CD14-positive monocyte (primary cell): ENCODE results near the gene PLCG1. TPM values are rescaled to one million over a fixed set of nuclear protein-coding genes. Genes with fewer than 3 reads are reported as not detected.

Experiments used
- DNase-seq, 3 donors: peaks; one replicate each; pipeline ENCODE4 v3.0.0-alpha.2; 2011 to 2022
- H2AFZ ChIP-seq: 2 replicates; pipeline ENCODE4 v1.6.0; 2012; ENCODE audit warnings: mild to moderate bottlenecking, low read depth, low read length, inconsistent platforms; ENCODE audit not compliant: insufficient read depth, poor library complexity, severe bottlenecking
- H3K27ac ChIP-seq, 2 donors: 1 replicate in 1 of 2; 2 replicates in 1 of 2; pipeline ENCODE4 v1.5.1; 2012 to 2013; ENCODE audit warnings: low read length in 2 of 2, control low read depth in 1 of 2, inconsistent platforms in 1 of 2, low read depth in 1 of 2, mild to moderate bottlenecking in 1 of 2
- H3K27me3 ChIP-seq, 2 donors: one replicate each; pipeline versions ENCODE4 v1.6.0 to v1.6.1; 2011 to 2013; ENCODE audit warnings: low read length in 2 of 2; ENCODE audit not compliant: control insufficient read depth in 2 of 2, insufficient read depth in 2 of 2
- H3K36me3 ChIP-seq, 2 donors: replicated peaks in 1 of 2; 1 replicate in 1 of 2; 2 replicates in 1 of 2; pipeline versions ENCODE4 v1.5.1 to v1.6.1; 2012 to 2013; ENCODE audit warnings: low read length in 2 of 2, control low read depth in 1 of 2, inconsistent platforms in 1 of 2, mild to moderate bottlenecking in 1 of 2; ENCODE audit not compliant: insufficient read depth in 2 of 2, control insufficient read depth in 1 of 2
- H3K4me1 ChIP-seq, 2 donors: 1 replicate in 1 of 2; 2 replicates in 1 of 2; pipeline versions ENCODE4 v1.5.1 to v1.6.1; 2012 to 2013; ENCODE audit warnings: low read length in 2 of 2, control low read depth in 1 of 2, inconsistent platforms in 1 of 2, mild to moderate bottlenecking in 1 of 2, moderate library complexity in 1 of 2; ENCODE audit not compliant: insufficient read depth in 2 of 2, control insufficient read depth in 1 of 2
- H3K4me2 ChIP-seq: replicated peaks from 2 replicates; pipeline ENCODE3; 2012; ENCODE audit warnings: low read length, moderate library complexity, mild to moderate bottlenecking; ENCODE audit not compliant: poor library complexity, severe bottlenecking; ENCODE audit errors: extremely low read depth
- H3K4me3 ChIP-seq, 3 experiments: fragments of 200-600 bp in 1 of 3; sonication (generic) in 1 of 3; replicated peaks in 1 of 3; 1 replicate in 2 of 3; 2 replicates in 1 of 3; pipeline ENCODE4 v1.5.1; 2011 to 2013; ENCODE audit warnings: low read length in 3 of 3, mild to moderate bottlenecking in 3 of 3, control low read depth in 2 of 3, low read depth in 2 of 3, inconsistent platforms in 1 of 3, moderate library complexity in 1 of 3
- H3K79me2 ChIP-seq: 2 replicates; pipeline ENCODE4 v1.6.0; 2012; ENCODE audit warnings: mild to moderate bottlenecking, control low read depth, inconsistent platforms, low read length, moderate library complexity; ENCODE audit not compliant: insufficient read depth
- H3K9ac ChIP-seq: 2 replicates; pipeline ENCODE4 v1.6.0; 2017; ENCODE audit warnings: low read length, mild to moderate bottlenecking; ENCODE audit not compliant: insufficient read depth, poor library complexity, severe bottlenecking
- H3K9me3 ChIP-seq, 2 donors: replicated peaks in 1 of 2; 1 replicate in 1 of 2; 2 replicates in 1 of 2; pipeline versions ENCODE4 v1.5.1 to v1.6.1; 2012 to 2013; ENCODE audit warnings: low read length in 2 of 2, control low read depth in 1 of 2; ENCODE audit not compliant: control insufficient read depth in 1 of 2, insufficient read depth in 1 of 2
- H4K20me1 ChIP-seq: 2 replicates; pipeline ENCODE4 v1.6.0; 2012; ENCODE audit warnings: mild to moderate bottlenecking, low read length, control low read depth, moderate library complexity; ENCODE audit not compliant: insufficient read depth
- H3K27ac Mint-ChIP-seq, 7 donors: one replicate each; pipeline ENCODE4 v1.8.0; 2020; ENCODE audit warnings: mild to moderate bottlenecking in 7 of 7, mixed read lengths in 7 of 7, moderate library complexity in 6 of 7, inconsistent platforms in 2 of 7
- H3K27me3 Mint-ChIP-seq, 3 donors: one replicate each; pipeline ENCODE4 v1.8.0; 2021 to 2022; ENCODE audit warnings: low read depth in 3 of 3, mild to moderate bottlenecking in 3 of 3, mixed read lengths in 3 of 3, moderate library complexity in 3 of 3, inconsistent platforms in 1 of 3
- H3K36me3 Mint-ChIP-seq, 2 donors: one replicate each; pipeline ENCODE4 v1.8.0; 2020; ENCODE audit warnings: mixed read lengths in 2 of 2, inconsistent platforms in 1 of 2, mild to moderate bottlenecking in 1 of 2
- H3K4me1 Mint-ChIP-seq: one replicate; pipeline ENCODE4 v1.8.0; 2020; ENCODE audit warnings: mild to moderate bottlenecking, mixed read lengths
- H3K4me3 Mint-ChIP-seq, 2 donors: one replicate each; pipeline ENCODE4 v1.8.0; 2020; ENCODE audit warnings: mild to moderate bottlenecking in 2 of 2, mixed read lengths in 2 of 2, moderate library complexity in 1 of 2
- H3K9me3 Mint-ChIP-seq, 7 donors: one replicate each; pipeline ENCODE4 v1.8.0; 2020 to 2022; ENCODE audit warnings: mixed read lengths in 7 of 7, mild to moderate bottlenecking in 6 of 7, moderate library complexity in 6 of 7, inconsistent platforms in 2 of 7
- WGBS: methylation state at CpG from one replicate; pipeline ENCODE4 v1.1.5; 2013; ENCODE audit warnings: missing lambda C conversion rate; ENCODE audit not compliant: insufficient coverage; 5-methylcytosine and 5-hydroxymethylcytosine counted together
- intact Hi-C, 2 donors: fragments of 100-400 bp; cut with micrococcal nuclease; formaldehyde crosslinking; loops; one replicate each; pipeline versions ENCODE4 v1.15.0 to v1.15.1; 2023
- polyA plus RNA-seq, 3 donors: library from polyadenylated mRNA; depleted of rRNA in 1 of 3; unstranded in 2 of 3; stranded (reverse) in 1 of 3; fragments of 300-500 nt in 2 of 3; fragments of >200 nt in 1 of 3; fragmentation: Illumina TruSeq in 2 of 3; gene quantifications; 1 replicate in 2 of 3; 2 replicates in 1 of 3; pipeline ENCODE4 v1.2.3, GENCODE V29; 2012 to 2021
- TF ChIP-seq, protein P1 (sequence below): fragments of 200-600 bp; IDR thresholded peaks from one replicate; pipeline ENCODE4 v1.8.0; 2022; ENCODE audit warnings: antibody characterized with exemption, mild to moderate bottlenecking

PLCG1 gene
- polyA plus RNA-seq, 3 donors: 0.33 to 3.8 (median 1.0) TPM

GRCh38 chr20:41155261-41155660 lies 17.9 kb downstream of the PLCG1 start:
- no peak overlapping the region for H3K9ac ChIP-seq
- TF ChIP-seq, protein P1, sequence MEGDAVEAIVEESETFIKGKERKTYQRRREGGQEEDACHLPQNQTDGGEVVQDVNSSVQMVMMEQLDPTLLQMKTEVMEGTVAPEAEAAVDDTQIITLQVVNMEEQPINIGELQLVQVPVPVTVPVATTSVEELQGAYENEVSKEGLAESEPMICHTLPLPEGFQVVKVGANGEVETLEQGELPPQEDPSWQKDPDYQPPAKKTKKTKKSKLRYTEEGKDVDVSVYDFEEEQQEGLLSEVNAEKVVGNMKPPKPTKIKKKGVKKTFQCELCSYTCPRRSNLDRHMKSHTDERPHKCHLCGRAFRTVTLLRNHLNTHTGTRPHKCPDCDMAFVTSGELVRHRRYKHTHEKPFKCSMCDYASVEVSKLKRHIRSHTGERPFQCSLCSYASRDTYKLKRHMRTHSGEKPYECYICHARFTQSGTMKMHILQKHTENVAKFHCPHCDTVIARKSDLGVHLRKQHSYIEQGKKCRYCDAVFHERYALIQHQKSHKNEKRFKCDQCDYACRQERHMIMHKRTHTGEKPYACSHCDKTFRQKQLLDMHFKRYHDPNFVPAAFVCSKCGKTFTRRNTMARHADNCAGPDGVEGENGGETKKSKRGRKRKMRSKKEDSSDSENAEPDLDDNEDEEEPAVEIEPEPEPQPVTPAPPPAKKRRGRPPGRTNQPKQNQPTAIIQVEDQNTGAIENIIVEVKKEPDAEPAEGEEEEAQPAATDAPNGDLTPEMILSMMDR: no peak
- DNase-seq: no peak
- H3K4me2 ChIP-seq: no peak overlapping the region
- H3K4me1 ChIP-seq: no peaks in the 10 kb centered on the region
- Mint-ChIP-seq H3K4me3 (no peak overlapping the region), H3K4me1 (peaks cover 11% of the 10 kb centered on the region), H3K27me3 (peaks cover 26 to 50% (median 45%) of the 10 kb centered on the region in 3 donors), H3K27ac (no peak overlapping the region), H3K9me3 (peaks cover 0 to 2% (median 0%) of the 10 kb centered on the region in 7 donors), H3K36me3 (peaks cover 2 to 4% of the 10 kb centered on the region in 2 donors)
- H2AFZ ChIP-seq: no peak overlapping the region
- 93% methylated on average over 5 of the region's 7 CpGs for WGBS
- no peaks in the 10 kb centered on the region for H3K36me3 ChIP-seq
- peaks cover 4 to 15% of the 10 kb centered on the region in 2 donors for H3K27me3 ChIP-seq
- no peak overlapping the region for H3K4me3 ChIP-seq
- intact Hi-C loops: no loop called here
- no peaks in the 10 kb centered on the region for H3K9me3 ChIP-seq
- H4K20me1 ChIP-seq: no peaks in the 10 kb centered on the region
- H3K27ac ChIP-seq: no peak overlapping the region
- no peaks in the 10 kb centered on the region for H3K79me2 ChIP-seq

GRCh38 chr20:41158082-41158625 lies 20.8 kb downstream of the PLCG1 start:
- no peak overlapping the region for H2AFZ ChIP-seq
- Mint-ChIP-seq H3K36me3 (peaks cover 2 to 4% of the 10 kb centered on the region in 2 donors), H3K9me3 (no peaks in the 10 kb centered on the region), H3K4me1 (peaks cover 11% of the 10 kb centered on the region), H3K27me3 (peaks cover 32 to 60% (median 34%) of the 10 kb centered on the region in 3 donors), H3K27ac (peak overlapping the region in 1 of 7 donors; percentile 57), H3K4me3 (no peak overlapping the region)
- no peaks in the 10 kb centered on the region for H3K4me1 ChIP-seq
- H3K27ac ChIP-seq: no peak overlapping the region
- no peaks in the 10 kb centered on the region for H3K36me3 ChIP-seq
- no peak overlapping the region for H3K4me2 ChIP-seq
- no peak overlapping the region for H3K9ac ChIP-seq
- intact Hi-C loops: no loop called here
- TF ChIP-seq, protein P1: no peak
- no peaks in the 10 kb centered on the region for H3K79me2 ChIP-seq
- H3K9me3 ChIP-seq: no peaks in the 10 kb centered on the region
- H3K27me3 ChIP-seq: peaks cover 2 to 12% of the 10 kb centered on the region in 2 donors
- WGBS: 95% methylated on average over 4 of the region's 6 CpGs
- no peak overlapping the region for H3K4me3 ChIP-seq
- no peaks in the 10 kb centered on the region for H4K20me1 ChIP-seq
- no peak for DNase-seq
